ENCODE results near the gene PTGS2.

GRCh38 chr1:186657481-186657880 is 22.7 kb downstream of the PTGS2 start:
- TF ChIP-seq POLR2AphosphoS5 (IDR thresholded peaks at IDR 0.05; ENCODE audit: low read depth), result no peak
- TF ChIP-seq, protein P1, sequence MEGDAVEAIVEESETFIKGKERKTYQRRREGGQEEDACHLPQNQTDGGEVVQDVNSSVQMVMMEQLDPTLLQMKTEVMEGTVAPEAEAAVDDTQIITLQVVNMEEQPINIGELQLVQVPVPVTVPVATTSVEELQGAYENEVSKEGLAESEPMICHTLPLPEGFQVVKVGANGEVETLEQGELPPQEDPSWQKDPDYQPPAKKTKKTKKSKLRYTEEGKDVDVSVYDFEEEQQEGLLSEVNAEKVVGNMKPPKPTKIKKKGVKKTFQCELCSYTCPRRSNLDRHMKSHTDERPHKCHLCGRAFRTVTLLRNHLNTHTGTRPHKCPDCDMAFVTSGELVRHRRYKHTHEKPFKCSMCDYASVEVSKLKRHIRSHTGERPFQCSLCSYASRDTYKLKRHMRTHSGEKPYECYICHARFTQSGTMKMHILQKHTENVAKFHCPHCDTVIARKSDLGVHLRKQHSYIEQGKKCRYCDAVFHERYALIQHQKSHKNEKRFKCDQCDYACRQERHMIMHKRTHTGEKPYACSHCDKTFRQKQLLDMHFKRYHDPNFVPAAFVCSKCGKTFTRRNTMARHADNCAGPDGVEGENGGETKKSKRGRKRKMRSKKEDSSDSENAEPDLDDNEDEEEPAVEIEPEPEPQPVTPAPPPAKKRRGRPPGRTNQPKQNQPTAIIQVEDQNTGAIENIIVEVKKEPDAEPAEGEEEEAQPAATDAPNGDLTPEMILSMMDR (conservative IDR thresholded peaks at IDR 0.05; ENCODE audit: low read depth in 2 of 2), result no peak
- no peak for TF ChIP-seq CREB1 (CRISPR knock-in tag; IDR thresholded peaks at IDR 0.05; ENCODE audit: low read depth)
- TF ChIP-seq JUNB (IDR thresholded peaks at IDR 0.05; ENCODE audit: unreplicated experiment), result no peak
- TF ChIP-seq REST (IDR thresholded peaks at IDR 0.05; ENCODE audit: unreplicated experiment), result no peak
- no peak for TF ChIP-seq EZH2 (IDR thresholded peaks at IDR 0.05; ENCODE audit: low read depth, unreplicated experiment)
- no peak for TF ChIP-seq EZH2phosphoT487 (IDR thresholded peaks at IDR 0.05; ENCODE audit: unreplicated experiment)
